PC-9 (cell line): ENCODE results near the gene ZNF688.

Experiments used
- CTCF ChIP-seq: fragments of 200-600 bp; sonication (generic); conservative IDR thresholded peaks from 2 replicates; pipeline ENCODE4 v1.6.1; 2017; ENCODE audit warnings: mixed run types, antibody characterized with exemption, mild to moderate bottlenecking, moderate library complexity
- EZH2 ChIP-seq: fragments of 200-600 bp; sonication (generic); IDR thresholded peaks from 2 replicates; pipeline ENCODE4 v1.8.0; 2017; ENCODE audit warnings: antibody characterized with exemption, low read depth

- TF ChIP-seq CTCF (no peak), EZH2 (no peak)
These were observed 42.6 kb downstream of the ZNF688 start for GRCh38 chr16:30528799-30529457.
